Cerebellar nuclear complex (tissue), 1 donor: ENCODE measurements around the gene DUSP28.
"Not testable (repeated sequence)": the region's sequence is repeated elsewhere in the genome, so short reads cannot be mapped to it uniquely, and the experiment has no call there.

ENCODE experiments used
- DNase-seq, 2 experiments: peaks; one replicate each; lab custom pipeline; 2025; lab: John Stamatoyannopoulos, UW

Gene DUSP28, protein sequence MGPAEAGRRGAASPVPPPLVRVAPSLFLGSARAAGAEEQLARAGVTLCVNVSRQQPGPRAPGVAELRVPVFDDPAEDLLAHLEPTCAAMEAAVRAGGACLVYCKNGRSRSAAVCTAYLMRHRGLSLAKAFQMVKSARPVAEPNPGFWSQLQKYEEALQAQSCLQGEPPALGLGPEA

DNA sequence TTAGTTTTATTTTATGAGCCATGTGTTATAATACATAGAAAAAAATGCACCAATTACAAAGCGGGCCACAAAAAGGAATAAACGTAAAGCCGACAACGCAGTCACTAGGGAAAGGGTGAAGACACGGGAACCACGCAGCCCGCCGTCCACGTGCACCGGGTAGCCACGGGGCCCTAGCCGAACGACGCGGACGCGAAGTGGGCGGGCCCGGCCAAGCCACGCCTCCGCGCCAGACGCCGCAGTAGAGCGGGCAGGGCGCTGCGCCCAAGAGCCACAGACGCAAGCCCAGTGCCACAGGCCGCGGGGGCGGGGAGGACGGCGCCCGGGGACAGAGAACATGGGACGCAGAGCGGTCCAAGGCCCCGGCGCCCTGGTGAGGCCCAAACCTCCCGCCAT lies at the start of gene DUSP28:
TSS of gene DUSP28 (plus strand) at position 274 of the 396 bp plus-strand sequence. CDS start 328 bp downstream, outside the sequence.
- peak in 1 of 2 experiments; percentile 44 for DNase-seq

DNA sequence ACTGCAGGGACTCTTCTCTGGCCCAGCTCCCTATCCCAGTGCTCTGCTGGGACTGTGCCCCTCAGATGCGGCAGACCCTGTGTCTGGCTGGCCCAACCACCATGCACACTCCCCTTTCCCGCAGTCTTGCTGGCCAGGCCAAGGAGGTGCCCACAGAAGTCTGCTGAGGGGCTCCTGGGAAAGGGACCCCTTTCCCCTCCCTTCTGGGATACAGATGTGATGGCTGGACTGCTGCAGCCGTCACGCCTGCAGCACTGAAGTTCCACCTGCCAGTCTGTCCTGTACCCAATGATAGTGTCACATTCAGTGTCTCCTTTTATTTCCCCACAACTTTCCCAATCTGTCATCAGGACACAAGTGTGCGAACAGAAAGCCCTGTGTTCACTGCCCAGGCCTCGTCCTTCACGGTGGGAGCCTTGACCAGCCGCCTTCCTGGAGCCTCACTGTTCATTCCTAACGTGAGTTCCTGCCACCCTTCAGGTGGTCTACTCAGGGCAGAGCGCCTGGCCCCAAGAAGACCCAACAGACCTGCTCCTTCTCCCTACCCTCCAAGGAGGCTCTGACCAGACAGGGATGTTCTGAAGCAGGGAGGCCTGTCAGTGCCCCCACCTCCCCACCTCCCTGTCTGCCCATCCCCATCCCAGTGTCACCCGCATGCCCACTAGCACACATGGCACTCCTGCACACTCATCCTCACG lies 49.5 kb upstream of the DUSP28 start:
- DNase-seq = no peak

DNA sequence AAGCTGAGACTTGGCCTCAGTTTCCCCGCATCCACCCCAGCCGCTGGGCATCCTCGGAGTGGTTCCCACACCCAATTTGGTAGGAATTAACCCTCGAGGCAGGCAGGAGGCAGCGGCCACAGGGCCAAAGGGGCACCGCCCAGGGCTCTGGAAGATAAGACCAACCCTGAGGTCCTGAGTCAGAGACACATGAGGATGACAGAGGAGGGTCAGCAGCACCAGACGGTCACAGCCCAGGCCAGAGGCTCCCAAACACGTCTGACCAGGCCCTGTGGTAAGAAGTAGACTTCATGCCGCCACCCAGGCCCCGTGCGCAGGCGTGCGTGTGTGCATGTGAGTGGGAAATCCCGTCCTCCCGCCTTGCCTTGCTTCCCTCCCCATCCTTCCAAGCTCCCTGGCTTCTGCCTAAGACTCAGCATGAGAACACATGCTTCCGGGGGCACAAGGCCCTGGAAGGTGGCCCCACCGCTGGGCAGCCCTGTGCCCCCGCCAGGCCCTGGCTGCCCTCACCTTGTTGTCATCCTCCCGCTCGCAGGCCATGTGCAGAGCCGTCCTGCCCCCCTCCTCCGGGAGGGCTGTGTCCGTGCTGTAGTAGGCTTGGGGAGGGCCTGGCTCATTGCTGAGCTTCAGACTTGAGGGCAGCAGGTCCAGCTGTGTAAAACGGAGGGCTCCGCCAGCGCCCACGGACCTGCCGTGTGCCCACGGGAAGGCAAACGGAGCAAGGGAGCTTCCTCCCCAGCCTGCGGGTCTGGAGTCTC lies 48.6 kb upstream of the DUSP28 start:
- no peak for DNase-seq

DNA sequence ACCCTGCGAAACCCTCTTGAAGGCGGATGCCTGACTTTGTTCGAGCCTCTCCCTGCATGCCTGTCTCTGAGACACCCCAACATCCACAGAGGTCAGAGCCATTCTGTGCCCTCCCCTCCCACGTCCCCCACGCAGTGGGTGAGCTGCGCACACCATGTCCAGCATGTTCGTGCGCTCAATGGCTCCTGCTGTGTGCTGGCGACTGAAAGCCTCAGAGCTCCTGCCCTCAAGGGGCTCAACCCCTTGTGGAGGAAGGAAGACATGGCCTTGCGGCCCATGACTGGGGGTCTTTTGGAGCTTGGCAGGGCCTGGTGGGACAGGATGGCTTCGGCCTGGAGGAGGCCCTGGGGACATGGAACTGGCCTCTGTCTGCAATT lies 48.1 kb upstream of the DUSP28 start:
- DNase-seq = no peak

DNA sequence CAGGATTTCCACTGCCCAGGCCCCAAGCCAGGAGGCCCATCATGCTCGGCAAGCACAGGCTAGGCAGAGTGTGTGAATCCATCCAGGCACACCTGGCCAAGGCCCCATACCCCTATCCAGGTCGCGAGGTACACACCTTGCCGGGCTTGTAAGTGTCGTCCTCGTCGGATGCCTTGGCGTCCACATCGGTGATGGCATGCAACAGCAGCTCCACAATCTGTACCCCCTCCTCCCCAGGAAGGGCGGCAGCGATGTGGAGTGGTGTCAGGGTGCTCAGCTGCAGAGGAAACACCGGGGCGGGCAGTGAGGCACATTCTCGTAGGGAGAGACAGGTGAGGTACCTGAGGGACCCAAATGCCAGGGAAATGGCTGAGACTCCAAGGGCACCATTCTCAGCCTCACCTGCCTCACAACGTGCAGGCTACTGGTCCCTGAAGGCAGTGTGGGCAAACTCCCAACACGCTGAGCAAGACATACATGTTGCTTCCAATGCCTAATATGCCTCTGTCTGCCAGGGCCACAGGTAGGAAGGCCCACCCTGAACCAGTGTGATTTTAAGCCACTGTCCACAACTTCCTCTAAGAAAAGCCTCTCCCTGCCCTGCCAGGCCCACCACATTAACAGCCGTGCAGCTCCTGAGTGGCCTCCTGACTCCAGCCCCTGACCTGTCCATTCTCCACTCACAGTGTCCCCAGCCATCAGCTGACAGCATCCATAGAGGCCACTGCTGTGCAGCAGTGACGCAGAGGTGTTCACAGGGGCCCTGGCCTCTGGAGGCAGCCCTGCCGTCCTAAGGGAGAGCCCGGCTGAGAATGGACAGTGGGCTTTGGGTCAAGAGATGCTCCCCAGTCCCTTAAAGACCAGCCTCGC lies 47.3 kb upstream of the DUSP28 start:
- no peak for DNase-seq

DNA sequence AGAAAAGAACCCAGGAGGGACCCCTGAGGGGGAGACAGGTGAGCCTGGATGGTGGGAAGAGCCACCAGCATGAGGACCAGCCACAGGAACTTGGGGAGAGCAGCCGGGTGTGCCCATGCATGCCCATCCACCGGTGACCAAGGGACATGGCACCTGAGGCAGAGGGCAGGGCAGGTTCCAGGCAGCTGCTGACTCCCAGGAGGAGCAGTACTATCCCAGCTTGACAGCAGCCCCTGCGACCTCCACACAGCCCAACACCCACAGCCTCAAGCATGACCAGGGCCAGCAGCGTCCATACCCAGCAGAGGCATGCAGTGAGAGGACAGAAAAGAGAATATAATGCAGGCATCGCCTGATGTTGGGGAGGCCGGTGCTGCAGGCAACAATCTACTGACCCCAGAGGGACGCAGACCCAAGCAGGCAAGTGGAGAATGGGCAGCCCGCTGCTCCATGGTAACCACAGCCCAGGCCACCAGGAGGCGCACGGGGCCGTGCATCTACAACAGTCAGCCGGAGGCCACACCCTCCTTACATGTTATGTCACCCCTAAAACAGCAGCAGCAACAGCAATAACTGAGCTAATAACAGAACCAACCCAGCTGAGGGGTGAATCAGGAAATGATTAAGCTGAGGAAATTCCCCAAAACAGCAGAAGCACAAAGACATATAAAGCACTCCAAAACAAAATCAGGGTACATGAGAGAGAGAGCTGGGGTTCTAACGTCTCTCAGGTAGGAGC lies 46.4 kb upstream of the DUSP28 start:
- DNase-seq = no peak

DNA sequence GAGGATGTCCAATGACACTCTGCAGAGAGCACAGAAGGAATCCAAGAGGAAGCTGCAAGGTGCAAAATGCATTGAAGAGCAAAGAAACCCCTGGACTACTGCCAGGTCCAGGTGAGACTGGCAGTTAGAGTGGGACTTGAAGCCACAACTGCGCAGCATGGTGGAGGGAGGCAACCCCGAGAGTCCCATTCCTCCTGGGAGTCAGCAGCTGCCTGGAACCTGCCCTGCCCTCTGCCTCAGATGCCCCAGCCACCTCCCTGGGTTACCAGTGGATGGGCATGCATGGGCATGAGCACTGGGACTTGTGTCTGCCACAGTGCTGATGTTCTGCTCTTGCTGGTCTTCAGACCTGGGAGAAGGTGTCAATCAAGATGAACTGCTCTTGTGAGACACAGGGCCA lies 45.5 kb upstream of the DUSP28 start:
- DNase-seq = no peak

DNA sequence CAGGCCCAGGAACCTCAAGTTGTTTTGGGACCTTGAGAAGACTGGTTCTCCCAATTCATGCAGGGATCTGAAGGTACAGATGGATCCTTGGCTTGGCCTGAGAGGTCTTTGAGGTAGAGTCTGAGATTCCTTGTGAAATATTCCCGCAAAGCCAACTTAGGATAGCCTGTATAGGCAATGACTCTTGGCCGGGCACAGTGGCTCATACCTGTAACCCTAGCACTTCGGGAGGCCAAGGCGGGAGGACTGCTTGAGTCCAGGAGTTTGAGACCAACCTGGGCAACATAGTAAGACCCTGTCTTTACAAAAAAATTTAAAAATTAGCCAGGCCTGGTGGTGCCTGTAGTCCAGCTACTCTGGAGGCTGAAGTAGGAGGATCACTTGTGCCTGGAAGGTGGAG lies 42.8 kb upstream of the DUSP28 start:
- no peak for DNase-seq

DNA sequence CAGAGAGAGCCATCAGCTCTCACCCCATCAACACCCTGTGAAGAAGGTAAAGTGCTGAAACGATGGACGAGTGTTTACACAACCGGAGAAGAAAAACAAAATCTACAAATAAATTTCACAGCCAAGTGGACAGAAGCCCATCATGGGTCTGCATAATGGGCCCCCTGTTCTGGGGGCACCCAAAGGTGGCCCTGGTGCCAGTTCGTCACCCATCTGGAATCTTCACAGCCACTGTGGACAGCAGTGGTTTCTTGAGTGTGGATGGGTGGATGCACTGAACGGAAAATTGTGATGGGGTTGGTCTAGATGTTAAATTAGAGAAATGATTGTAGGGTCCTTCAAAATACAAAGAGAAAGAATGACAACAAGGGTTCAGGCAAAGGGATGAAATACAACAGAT lies 41.2 kb upstream of the DUSP28 start:
- DNase-seq = no peak

DNA sequence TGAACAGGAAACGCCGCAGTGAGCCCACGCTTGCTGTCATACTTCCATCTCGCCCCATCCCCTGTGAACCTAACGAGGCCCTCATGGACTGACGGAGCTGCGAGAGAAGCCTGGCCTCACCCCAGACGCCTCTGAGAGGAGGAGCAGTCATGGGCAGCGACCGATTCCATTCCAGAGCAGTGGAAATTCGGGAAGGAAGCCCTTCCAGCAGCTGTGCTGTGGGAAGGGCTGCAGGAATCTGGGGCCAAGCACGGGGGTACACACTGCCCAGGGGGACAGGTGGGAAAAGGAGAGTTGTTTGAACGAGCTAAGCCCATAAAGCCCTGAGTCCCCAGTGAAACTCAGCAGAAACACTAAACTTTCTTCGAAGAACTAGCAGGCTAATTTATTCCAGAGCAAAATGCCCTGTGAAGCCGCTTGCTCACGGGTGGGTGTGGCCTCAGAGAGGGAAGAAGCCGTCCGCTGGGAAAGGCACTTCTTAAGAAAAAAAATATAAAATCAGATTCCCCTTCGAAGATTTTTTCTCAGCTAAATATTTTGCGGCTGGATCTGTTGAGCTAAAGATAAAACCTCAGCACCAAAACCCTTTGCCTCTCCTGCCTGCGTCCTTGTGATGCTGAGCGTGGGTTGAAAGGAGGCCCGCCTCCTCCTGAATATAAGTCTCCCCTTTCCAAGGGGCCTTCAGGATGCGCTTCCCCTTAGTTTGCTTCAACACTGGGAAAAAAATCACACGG lies 40.6 kb upstream of the DUSP28 start:
- DNase-seq = no peak

DNA sequence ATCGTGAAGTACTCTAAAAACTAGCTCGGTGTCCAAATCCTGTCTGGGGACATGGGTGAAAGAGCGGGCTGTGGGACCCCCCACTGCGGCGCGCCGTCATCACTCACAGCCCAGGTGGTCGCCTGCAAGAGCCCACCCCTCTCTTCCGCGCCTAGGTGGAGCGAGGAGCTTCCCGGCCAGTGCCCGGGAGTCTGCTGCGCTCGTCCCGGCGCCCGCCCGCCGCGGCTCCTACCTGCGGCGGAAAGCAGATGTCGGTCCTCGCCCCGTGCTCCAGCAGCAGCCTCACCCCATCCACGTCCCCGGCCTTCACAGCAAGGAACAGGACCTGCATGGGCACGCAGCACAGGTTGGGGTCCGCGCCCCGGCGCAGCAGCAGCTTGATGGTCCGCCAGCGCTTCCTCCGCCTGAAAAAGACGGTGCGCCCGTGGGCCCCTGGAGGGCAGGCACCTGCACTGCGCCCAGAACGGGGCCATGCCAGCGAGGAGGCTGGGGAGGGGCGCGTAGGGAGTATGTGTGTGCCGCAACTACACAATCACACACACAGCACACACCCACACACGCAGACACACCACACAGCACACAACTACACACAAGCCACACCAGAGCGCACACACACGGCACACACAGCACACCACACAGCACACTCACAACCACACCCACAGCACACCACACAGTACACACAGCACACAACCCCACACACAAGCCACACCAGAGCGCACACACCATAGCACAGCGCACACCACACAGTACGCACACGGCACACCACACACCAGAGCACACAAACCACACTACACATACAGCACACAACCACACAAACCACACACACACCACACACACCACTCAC lies 39.8 kb upstream of the DUSP28 start:
- DNase-seq = no peak

DNA sequence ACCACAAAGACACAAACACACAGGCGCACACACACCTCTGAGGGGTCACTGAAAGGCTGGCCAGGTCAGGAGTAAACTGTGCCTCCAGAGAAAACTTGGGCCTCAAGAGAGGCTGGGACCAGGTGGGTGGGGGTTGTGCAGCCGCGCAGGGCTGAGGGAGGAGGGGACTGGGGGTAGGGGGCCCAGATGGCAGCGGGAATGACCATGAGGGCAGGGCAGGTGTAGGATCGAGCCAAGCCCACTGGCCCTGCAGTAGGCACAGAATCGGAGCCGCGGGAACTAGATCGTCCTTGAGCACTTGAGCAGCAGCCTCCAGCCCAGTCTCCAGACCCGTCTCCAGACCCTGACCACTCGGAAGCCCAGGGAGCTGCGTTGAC lies 39.2 kb upstream of the DUSP28 start:
- DNase-seq = no peak

DNA sequence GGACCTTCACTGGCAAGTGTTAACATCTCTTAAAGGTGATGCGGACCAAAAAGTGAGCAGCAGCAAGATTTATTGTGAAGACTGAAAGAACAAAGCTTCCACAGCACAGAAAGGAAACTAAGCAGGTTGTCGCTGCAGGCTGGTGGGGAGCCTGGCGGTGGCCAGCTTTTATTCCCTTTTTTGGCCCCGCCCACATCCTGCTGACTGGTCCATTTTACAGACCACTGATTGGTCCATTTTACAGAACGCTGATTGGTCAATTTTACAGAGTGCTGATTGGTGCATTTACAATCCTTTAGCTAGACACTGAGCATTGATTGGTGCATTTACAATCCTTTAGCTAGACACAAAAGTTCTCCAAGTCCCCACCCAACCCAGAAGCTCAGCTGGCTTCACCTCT lies 38.3 kb upstream of the DUSP28 start:
- not testable (repeated sequence) for DNase-seq

DNA sequence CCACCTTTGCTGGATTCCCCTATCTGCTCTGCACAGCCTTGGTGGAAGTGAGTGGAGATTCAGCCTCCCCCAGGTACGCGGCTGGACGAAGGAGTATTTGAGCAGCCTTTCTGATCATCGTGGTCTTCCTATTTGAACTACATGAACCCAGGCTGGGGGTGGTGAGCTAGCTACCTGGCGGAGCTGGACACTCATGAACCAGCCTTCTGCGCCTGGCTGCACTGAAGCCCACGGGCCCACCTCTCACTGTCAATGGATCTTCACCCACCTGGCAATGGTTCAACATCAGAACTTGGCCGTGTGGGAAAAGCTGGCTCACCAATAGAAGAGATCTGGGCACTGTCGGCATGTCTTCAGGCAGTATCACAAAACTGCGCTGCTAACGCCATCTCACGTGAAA lies 37.8 kb upstream of the DUSP28 start:
- DNase-seq = no peak

DNA sequence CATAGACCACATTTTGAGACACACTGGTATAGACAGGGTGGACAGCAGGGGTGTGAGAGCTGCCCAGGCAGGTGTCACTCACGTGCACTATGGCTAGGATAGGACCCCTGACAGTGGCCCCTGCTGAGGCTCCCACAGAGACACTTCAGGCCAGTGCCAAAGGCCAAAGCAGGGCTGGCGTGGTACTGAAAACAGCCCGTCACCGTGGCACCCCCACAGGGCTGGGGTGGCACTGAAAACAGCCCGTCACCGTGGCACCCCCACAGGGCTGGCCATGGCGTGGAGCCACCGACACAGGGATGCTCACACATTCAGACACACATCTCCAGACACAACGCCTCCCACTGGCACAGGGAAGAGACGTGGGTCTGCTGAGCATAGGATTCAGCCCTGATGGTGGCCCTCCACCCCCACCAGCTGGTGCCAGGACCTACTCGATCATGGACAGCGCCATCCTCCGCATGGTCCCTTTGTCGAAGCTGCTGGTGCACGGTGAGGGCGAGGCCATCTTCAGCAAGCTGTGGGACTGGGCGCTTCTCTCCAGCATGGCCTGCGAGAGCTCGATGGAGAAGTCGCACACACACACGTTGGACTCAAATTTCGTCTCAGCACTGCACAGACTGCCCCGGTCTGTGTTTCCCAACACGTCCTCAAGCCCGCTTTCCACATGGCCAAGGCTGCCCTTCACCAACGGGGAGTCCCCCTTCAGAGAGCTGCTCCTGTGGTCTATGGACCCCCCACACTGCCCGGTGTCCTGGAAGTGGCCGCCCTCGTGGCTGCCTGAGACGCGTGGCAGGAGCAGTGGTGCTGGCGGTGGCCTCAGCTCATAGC lies 36.5 kb upstream of the DUSP28 start:
- no peak for DNase-seq

DNA sequence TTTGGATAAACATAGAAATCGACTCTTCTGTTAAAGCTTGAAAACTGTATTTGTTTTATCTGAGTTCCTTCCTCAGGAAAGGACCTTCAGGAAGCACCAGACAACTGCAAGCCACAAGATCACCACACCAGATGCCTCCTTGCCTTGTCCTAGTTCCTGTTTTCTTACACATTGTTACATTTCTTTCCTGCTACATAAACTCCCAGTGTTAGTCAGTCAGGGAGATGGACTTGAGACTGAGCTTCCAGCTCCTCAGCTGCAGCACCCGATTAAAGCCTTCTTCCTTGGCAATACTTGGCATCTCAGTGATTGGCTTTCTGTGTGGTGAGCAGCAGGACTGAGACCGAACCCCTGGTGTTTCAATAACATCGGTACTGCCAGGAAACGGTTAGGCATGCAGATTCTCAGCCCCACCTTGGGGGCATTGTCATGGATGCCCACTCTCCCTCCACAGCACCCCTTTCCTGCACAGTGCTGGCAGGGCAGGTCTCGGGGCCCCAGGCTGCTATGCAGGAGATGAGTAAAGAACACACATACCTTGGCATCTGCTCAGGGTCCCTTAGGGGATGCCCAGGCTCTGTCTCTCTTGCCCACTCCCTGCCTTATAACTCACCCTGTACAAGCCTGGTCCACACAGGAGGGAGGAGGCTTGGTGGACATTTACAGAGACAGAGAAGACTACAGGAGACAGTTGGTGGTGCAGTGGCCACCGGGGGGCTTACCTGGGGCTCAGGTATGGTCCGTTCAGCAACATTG lies 35.0 kb upstream of the DUSP28 start:
- no peak for DNase-seq

DNA sequence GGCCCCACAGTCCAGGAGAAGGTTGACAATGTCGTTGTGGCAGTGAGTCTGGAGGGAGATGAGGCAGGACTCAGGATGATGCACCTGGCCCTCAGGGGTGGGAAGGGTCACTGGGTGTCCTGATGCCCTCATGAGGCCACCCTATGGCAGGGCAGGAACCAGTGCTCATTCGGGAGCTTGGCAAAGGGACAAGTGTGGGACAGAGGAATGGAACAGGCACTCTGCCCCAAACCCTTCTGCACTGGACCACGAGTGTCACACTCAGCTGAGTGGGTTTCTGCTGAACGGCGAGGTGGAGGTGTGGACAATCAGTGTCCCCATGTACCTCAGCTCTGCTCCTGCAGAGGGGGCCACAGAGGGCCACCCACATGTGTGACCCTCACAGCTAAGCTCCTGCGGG lies 34.4 kb upstream of the DUSP28 start:
- DNase-seq = no peak

DNA sequence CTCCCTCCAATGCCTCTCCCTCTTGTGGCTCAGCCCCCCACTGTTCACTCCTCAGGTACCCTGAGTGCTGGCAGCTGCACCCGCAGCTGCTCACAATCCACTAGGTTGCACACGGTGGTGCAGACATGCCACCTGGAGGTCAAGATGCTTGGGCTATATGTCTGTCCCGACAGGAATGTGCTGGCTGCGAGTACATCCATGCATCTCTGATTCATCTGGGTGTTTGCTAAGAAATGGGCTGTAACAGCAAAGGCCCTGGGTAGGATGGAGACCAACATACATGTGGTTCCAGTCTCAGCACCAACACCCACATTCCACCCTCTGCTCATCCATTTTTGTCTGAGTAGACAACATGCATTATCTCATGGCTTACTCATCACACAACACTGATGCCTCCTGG lies 33.6 kb upstream of the DUSP28 start:
- DNase-seq = no peak
